Mononuclear cell (primary cell): ENCODE data around the gene FAM83G. TPM values are rescaled to one million over a fixed set of nuclear protein-coding genes. Genes with fewer than 3 reads are reported as not detected.
"Not testable (repeated sequence)": the region's sequence is repeated elsewhere in the genome, so short reads cannot be mapped to it uniquely, and the experiment has no call there.

Experiments
- H3K27me3 ChIP-seq: 2 replicates; pipeline ENCODE4 v1.6.0; 2011; ENCODE audit warnings: low read length, control low read depth; ENCODE audit not compliant: insufficient read depth
- H3K4me1 ChIP-seq: 2 replicates; pipeline ENCODE4 v1.5.1; 2011; ENCODE audit warnings: mild to moderate bottlenecking, low read length, control low read depth; ENCODE audit not compliant: insufficient read depth
- H3K4me3 ChIP-seq: 2 replicates; pipeline ENCODE4 v1.5.1; 2011; ENCODE audit warnings: mild to moderate bottlenecking, low read length, moderate library complexity
- H3K9me3 ChIP-seq: 2 replicates; pipeline ENCODE4 v1.5.1; 2011; ENCODE audit warnings: low read depth, mild to moderate bottlenecking, control low read depth, low read length
- total RNA-seq: library from RNA; depleted of rRNA; stranded (reverse); fragments of >200 nt; gene quantifications from one replicate; pipeline ENCODE4 v1.2.3, GENCODE V29; 2012

FAM83G gene
- total RNA-seq: 3.0 TPM

GRCh38 chr17:19004421-19005136 lies at the start of gene FAM83G:
Gene FAM83G (minus strand): TSS chr17:19004764. CDS start chr17:19004041, 723 bp downstream.
- no peaks in the 10 kb centered on the region for H3K9me3 ChIP-seq
- peak within 1 kb of the TSS; percentile 51 for H3K4me3 ChIP-seq
- peaks cover 29% of the 10 kb centered on the region for H3K4me1 ChIP-seq

DNA sequence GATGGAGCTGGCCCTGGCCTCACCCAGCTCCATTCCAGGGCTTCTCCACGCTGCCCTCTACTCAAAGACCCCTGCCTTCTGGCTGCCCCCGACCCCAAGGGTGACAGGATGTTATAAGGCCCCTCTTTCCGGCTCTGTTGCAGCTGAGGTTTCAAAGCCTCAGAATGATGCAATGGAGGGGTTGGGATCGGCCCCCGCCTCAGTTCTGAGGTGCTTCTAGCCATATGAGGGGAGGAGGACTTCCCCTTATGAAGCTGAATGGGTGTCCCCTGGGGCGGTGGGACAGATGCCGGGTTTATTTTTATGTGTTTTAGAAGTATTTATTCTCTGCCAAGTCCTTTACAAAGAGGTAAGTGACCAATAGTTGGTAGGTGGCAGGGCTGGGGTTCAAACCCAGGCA lies 44.3 kb upstream of the FAM83G start:
- not testable (repeated sequence) for H3K27me3 ChIP-seq, H3K4me1 ChIP-seq, H3K9me3 ChIP-seq, H3K4me3 ChIP-seq

More at GRCh38 chr17:19004421-19005136, at the start of gene FAM83G:
- no peaks in the 10 kb centered on the region for H3K27me3 ChIP-seq

DNA sequence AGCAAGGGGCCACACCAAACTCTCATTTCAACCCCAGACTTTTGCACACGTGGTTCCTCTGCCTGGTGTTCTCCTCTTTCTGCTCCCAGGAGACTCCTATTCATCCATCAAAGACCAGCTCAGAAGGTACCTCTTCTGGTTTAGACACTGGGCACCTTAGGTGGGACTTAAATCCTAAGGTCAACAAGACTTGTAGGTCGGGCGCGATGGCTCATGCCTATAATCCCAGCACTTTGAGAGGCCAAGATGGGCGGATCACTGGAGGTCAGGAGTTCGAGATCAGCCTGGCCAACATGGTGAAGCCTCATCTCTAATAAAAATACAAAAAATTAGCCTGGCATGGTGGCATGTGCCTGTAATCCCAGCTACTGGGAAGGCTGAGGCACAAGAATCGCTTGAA lies 42.9 kb upstream of the FAM83G start:
- H3K27me3 ChIP-seq, H3K4me3 ChIP-seq, H3K4me1 ChIP-seq, H3K9me3 ChIP-seq: not testable (repeated sequence)

GRCh38 chr17:19046782-19047375 lies 42.3 kb upstream of the FAM83G start, which contains the start of gene GRAP:
Gene GRAP (minus strand): TSS chr17:19046957. CDS start chr17:19046926, 31 bp downstream.
- H3K4me3 ChIP-seq, H3K4me1 ChIP-seq, H3K9me3 ChIP-seq, H3K27me3 ChIP-seq: not testable (repeated sequence)

DNA sequence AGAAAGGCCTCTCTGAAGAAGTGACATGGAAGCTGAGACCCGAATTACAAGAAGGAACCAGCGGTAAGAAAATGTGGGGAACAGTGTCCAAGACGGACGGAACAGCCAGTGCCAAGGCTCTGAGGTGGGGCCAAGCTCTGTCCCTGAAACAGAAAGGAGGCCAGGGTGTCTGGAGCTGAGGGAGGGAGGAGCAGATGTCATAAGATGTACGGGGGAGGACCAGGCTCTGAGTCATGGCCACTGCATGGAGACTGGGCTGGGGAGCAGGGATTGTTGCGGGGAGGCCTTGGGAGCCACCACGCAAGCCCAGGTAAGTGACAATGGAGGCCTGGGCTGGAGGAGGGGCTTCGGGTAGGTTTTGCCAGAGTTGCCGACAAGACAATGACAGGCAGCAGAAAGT lies 40.1 kb upstream of the FAM83G start:
- not testable (repeated sequence) for H3K4me1 ChIP-seq, H3K27me3 ChIP-seq, H3K9me3 ChIP-seq, H3K4me3 ChIP-seq

DNA sequence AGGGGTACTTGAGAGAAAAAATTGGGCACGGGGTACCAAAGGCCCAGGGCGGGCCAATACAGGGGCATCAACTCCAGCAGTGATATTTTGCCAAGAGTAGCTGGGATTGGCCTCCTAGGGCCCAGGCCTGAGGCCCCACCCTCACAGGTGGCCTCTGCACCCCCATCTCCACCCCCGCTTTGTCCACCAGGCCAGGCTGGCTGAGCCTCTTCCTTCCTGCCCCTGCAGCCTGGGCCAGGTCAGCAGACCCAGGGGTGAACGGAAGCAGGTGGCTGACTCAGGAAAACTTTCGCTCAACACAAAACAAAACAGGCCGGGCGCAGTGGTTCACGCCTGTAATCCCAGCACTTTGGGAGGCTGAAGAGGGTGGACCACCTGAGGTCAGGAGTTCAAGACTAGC lies 38.5 kb upstream of the FAM83G start:
- not testable (repeated sequence) for H3K4me3 ChIP-seq, H3K9me3 ChIP-seq, H3K4me1 ChIP-seq, H3K27me3 ChIP-seq

GRCh38 chr17:19042369-19042768 lies 37.8 kb upstream of the FAM83G start:
- not testable (repeated sequence) for H3K4me3 ChIP-seq, H3K4me1 ChIP-seq, H3K9me3 ChIP-seq, H3K27me3 ChIP-seq

DNA sequence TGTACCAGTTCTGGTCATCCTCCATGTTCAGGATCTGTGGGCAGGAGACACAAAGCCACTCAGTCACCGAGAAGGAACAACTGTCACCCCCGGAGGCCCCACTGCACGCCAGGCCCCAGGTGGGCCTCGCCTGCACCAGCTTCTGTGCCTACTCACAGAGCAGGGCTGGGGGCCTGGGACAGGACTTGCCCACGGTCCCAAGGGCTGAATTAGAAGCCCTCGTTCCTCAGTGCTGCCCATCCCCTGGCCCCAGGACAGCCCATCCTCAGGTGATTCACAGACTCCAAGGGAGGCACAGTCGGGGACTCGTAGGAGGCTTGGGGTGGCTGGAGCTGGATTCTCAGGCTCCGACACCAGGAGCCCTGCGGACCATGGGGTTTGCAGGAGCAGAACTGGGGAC lies 37.3 kb upstream of the FAM83G start:
- not testable (repeated sequence) for H3K9me3 ChIP-seq, H3K4me3 ChIP-seq, H3K27me3 ChIP-seq, H3K4me1 ChIP-seq

GRCh38 chr17:19040350-19040749 lies 35.8 kb upstream of the FAM83G start:
- not testable (repeated sequence) for H3K9me3 ChIP-seq, H3K4me1 ChIP-seq, H3K4me3 ChIP-seq, H3K27me3 ChIP-seq

- H3K9me3 ChIP-seq, H3K4me1 ChIP-seq, H3K27me3 ChIP-seq, H3K4me3 ChIP-seq: not testable (repeated sequence)
Measured at GRCh38 chr17:19038730-19039129, 34.2 kb upstream of the FAM83G start.

- not testable (repeated sequence) for H3K27me3 ChIP-seq, H3K4me1 ChIP-seq, H3K9me3 ChIP-seq, H3K4me3 ChIP-seq
Measured at GRCh38 chr17:19038007-19038406, 33.4 kb upstream of the FAM83G start.

- H3K4me1 ChIP-seq, H3K27me3 ChIP-seq, H3K4me3 ChIP-seq, H3K9me3 ChIP-seq: not testable (repeated sequence)
Measured at GRCh38 chr17:19037547-19037946, 33.0 kb upstream of the FAM83G start.

DNA sequence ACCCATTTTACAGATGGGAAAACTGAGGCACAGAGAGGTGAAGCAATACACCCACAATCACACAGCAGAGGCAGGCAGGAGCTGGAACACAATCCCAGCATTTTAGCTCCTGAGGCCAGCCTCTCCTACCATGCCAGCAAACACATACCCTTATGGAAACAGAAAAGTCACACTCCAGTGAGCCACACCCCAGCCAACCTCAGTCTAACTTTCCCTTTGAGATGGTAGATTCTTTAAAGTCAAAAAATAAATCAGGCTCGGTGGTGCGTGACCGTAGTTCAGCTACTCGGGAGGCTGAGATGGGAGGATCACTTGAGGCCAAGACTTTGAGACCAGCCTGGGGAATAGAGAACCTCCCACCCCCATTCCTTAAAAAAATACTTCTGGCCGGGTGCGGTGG lies 31.6 kb upstream of the FAM83G start:
- not testable (repeated sequence) for H3K9me3 ChIP-seq, H3K27me3 ChIP-seq, H3K4me1 ChIP-seq, H3K4me3 ChIP-seq

DNA sequence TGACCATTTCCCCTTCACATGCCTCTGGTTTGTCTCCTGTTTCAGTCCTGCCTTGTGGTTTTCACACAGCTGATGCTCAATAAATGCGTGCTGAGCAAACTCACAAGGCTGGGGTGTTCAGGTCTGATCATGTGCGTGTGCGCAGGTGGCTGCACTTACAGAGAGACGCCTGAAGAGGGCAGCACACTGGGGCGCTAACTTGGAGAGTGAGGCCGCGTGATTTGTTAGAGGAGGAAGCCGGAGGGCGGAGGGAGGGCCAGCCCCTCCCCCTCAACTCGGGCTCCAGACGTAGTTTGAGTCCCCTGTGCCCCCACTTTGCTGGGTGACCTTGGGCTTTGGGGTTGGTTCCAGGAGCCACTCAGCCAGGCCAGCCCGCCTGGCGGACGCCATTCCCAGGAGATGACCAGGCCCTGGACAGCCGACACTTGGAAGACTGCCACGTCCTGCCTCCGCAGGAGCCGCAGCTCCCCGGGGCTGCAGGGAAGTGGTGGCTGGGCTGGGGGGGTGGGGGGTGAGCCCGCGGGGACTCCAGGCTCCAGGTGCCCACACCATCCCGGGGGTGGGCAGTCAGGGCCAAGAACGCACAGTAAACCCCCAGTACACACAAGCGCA lies 27.9 kb upstream of the FAM83G start:
- H3K4me3 ChIP-seq: not testable (repeated sequence)

GRCh38 chr17:19031729-19032128 lies 27.2 kb upstream of the FAM83G start:
- H3K4me1 ChIP-seq: not testable (repeated sequence)

More for the DNA sequence above, 27.9 kb upstream of the FAM83G start:
- H3K4me1 ChIP-seq, H3K9me3 ChIP-seq, H3K27me3 ChIP-seq: not testable (repeated sequence)

More at GRCh38 chr17:19031729-19032128, 27.2 kb upstream of the FAM83G start:
- H3K4me3 ChIP-seq, H3K9me3 ChIP-seq, H3K27me3 ChIP-seq: not testable (repeated sequence)
